T-cell (primary cell): ENCODE data around the gene C17orf107. TPM values are rescaled to one million over a fixed set of nuclear protein-coding genes. Genes with fewer than 3 reads are reported as not detected.
"Not testable (repeated sequence)": the region's sequence is repeated elsewhere in the genome, so short reads cannot be mapped to it uniquely, and the experiment has no call there.

Experiments used
- ATAC-seq, 4 experiments: fragments of 200-7000 bp in 3 of 4; fragments of 150-1000 bp in 1 of 4; cut with Tn5 transposase; replicated peaks in 1 of 4; 1 replicate in 3 of 4; 2 replicates in 1 of 4; pipeline ENCODE4 v1.10.0; 2021; ENCODE audit warnings: moderate library complexity in 3 of 4, mild to moderate bottlenecking in 2 of 4, moderate number of reproducible peaks in 1 of 4
- CTCF ChIA-PET, 2 donors: fragments of 300-600 bp; sonication (Branson Sonifier 250); formaldehyde crosslinking; loops; one replicate each; lab custom pipeline; 2022; ENCODE audit warnings: antibody characterized with exemption in 2 of 2; lab: Charles Lee
- POLR2A ChIA-PET, 2 donors: fragments of 300-600 bp; sonication (Branson Sonifier 250); formaldehyde crosslinking; loops; one replicate each; lab custom pipeline; 2022; ENCODE audit warnings: antibody characterized with exemption in 2 of 2; lab: Charles Lee
- DNase-seq, 35 experiments: peaks; one replicate each; pipeline versions ENCODE4 v3.0.0 to v3.0.0-alpha.2; 2013 to 2023
- H3K27ac ChIP-seq: one replicate; pipeline ENCODE4 v1.5.1; 2013; ENCODE audit warnings: low read length
- H3K27me3 ChIP-seq, 2 experiments: replicated peaks in 1 of 2; 1 replicate in 1 of 2; 2 replicates in 1 of 2; pipeline versions ENCODE4 v1.6.1 to v1.7.0; 2013; ENCODE audit warnings: low read length in 1 of 2, mixed read lengths in 1 of 2; ENCODE audit not compliant: control insufficient read depth in 2 of 2, insufficient read depth in 2 of 2; ENCODE audit errors: extremely low read depth in 1 of 2
- H3K36me3 ChIP-seq, 2 donors: 1 replicate in 1 of 2; 2 replicates in 1 of 2; pipeline versions ENCODE4 v1.6.1 to v1.7.0; 2013; ENCODE audit warnings: low read length in 1 of 2; ENCODE audit not compliant: control insufficient read depth in 2 of 2, insufficient read depth in 1 of 2; ENCODE audit errors: extremely low read depth in 1 of 2
- H3K4me1 ChIP-seq, 2 experiments: 1 replicate in 1 of 2; 2 replicates in 1 of 2; pipeline versions ENCODE4 v1.6.1 to v1.7.0; 2013; ENCODE audit warnings: low read length in 2 of 2, mixed read lengths in 1 of 2; ENCODE audit not compliant: insufficient read depth in 2 of 2, control insufficient read depth in 1 of 2; ENCODE audit errors: extremely low read depth in 1 of 2
- H3K4me3 ChIP-seq, 2 donors: 1 replicate in 1 of 2; 2 replicates in 1 of 2; pipeline versions ENCODE4 v1.5.1 to v1.7.0; 2013; ENCODE audit warnings: mild to moderate bottlenecking in 2 of 2, low read length in 1 of 2, moderate library complexity in 1 of 2; ENCODE audit not compliant: control insufficient read depth in 1 of 2; ENCODE audit errors: extremely low read depth in 1 of 2
- H3K9me3 ChIP-seq: 2 replicates; pipeline ENCODE4 v1.7.0; 2013
- H3K27ac Mint-ChIP-seq, 2 donors: one replicate each; pipeline ENCODE4 v1.8.0; 2020 to 2021; ENCODE audit warnings: mild to moderate bottlenecking in 2 of 2, mixed read lengths in 2 of 2
- H3K27me3 Mint-ChIP-seq, 2 donors: one replicate each; pipeline ENCODE4 v1.8.0; 2021 to 2022; ENCODE audit warnings: mixed read lengths in 2 of 2
- H3K36me3 Mint-ChIP-seq: one replicate; pipeline ENCODE4 v1.8.0; 2021; ENCODE audit warnings: mixed read lengths
- H3K4me1 Mint-ChIP-seq, 3 donors: one replicate each; pipeline ENCODE4 v1.8.0; 2020 to 2022; ENCODE audit warnings: mixed read lengths in 3 of 3, mild to moderate bottlenecking in 1 of 3
- H3K4me3 Mint-ChIP-seq, 3 donors: one replicate each; pipeline ENCODE4 v1.8.0; 2020 to 2022; ENCODE audit warnings: mild to moderate bottlenecking in 3 of 3, mixed read lengths in 3 of 3, moderate library complexity in 3 of 3
- H3K9me3 Mint-ChIP-seq, 3 donors: one replicate each; pipeline ENCODE4 v1.8.0; 2020 to 2022; ENCODE audit warnings: mixed read lengths in 3 of 3
- WGBS: methylation state at CpG from one replicate; pipeline ENCODE4 v1.1.5; 2013; ENCODE audit warnings: missing lambda C conversion rate; ENCODE audit not compliant: insufficient coverage; 5-methylcytosine and 5-hydroxymethylcytosine counted together
- total RNA-seq, 35 experiments: library from RNA in 6 of 35; stranded (reverse) in 6 of 35; fragments of 120-200 nt in 1 of 35; gene quantifications; one replicate each; pipeline versions ENCODE4 v1.2.1 to v1.2.4 and lab custom pipeline; 2013 to 2026

C17orf107 gene
- total RNA-seq, 5 donors from 2014 or later (not counting 1 experiment from before 2014, with no cell fraction given), result 3.1 to 41.1 (median 4.1) TPM

- POLR2A ChIA-PET, result interaction anchor here in 1 of 2 donors (0.6 kb wide), 1 partner anchor 92 kb away, joined by 3 read pairs; no protein-coding TSS in a partner anchor
- ATAC-seq (no peak), DNase-seq (no peak)
- peaks cover 5 to 7% (median 5%) of the 10 kb centered on the region in 3 donors for H3K9me3 Mint-ChIP-seq
- no peak overlapping the region for H3K27ac Mint-ChIP-seq
- no peak overlapping the region for H3K4me3 Mint-ChIP-seq
- no peak overlapping the region for H3K4me3 ChIP-seq
- no peak overlapping the region for H3K27ac ChIP-seq
- H3K36me3 ChIP-seq, result peaks cover 0 to 10% of the 10 kb centered on the region in 2 donors
- H3K36me3 Mint-ChIP-seq, result peaks cover 36% of the 10 kb centered on the region
- H3K4me1 ChIP-seq, result peaks cover 0 to 28% of the 10 kb centered on the region in 2 experiments
- peaks cover 45 to 65% (median 51%) of the 10 kb centered on the region in 3 donors for H3K4me1 Mint-ChIP-seq
- WGBS, result 100% methylated on average over 1 of the region's 5 CpGs
- no peaks in the 10 kb centered on the region for H3K9me3 ChIP-seq
- H3K27me3 Mint-ChIP-seq, result no peaks in the 10 kb centered on the region
- CTCF ChIA-PET, result interaction anchor here in 1 of 2 donors (0.6 kb wide), 1 partner anchor 144 kb away, joined by 4 read pairs; no protein-coding TSS in a partner anchor
- H3K27me3 ChIP-seq, result no peaks in the 10 kb centered on the region
Measured at GRCh38 chr17:4854111-4854681, 45.1 kb upstream of the C17orf107 start.

- ChIA-PET CTCF (interaction anchor here in 1 of 2 donors (0.7 kb wide), 1 partner anchor 81 kb away, joined by 5 read pairs; no protein-coding TSS in a partner anchor), POLR2A (no interaction called here)
- Mint-ChIP-seq H3K27me3 (no peaks in the 10 kb centered on the region), H3K9me3 (peaks cover 5 to 7% (median 5%) of the 10 kb centered on the region in 3 donors), H3K4me3 (no peak overlapping the region), H3K36me3 (peaks cover 36% of the 10 kb centered on the region), H3K27ac (no peak overlapping the region), H3K4me1 (peaks cover 29 to 48% (median 33%) of the 10 kb centered on the region in 3 donors)
- H3K4me1 ChIP-seq, result peaks cover 0 to 25% of the 10 kb centered on the region in 2 experiments
- ATAC-seq (no peak), DNase-seq (no peak)
- 94% methylated on average over 6 of the region's 17 CpGs for WGBS
- no peaks in the 10 kb centered on the region for H3K27me3 ChIP-seq
- no peaks in the 10 kb centered on the region for H3K9me3 ChIP-seq
- no peak overlapping the region for H3K27ac ChIP-seq
- H3K36me3 ChIP-seq, result peaks cover 5 to 19% of the 10 kb centered on the region in 2 donors
- no peak overlapping the region for H3K4me3 ChIP-seq
Measured at GRCh38 chr17:4856271-4856936, 42.9 kb upstream of the C17orf107 start.

- WGBS, result 100% methylated on average over 7 of the region's 7 CpGs
- peaks cover 35% of the 10 kb centered on the region for H3K36me3 Mint-ChIP-seq
- peaks cover 27 to 46% (median 28%) of the 10 kb centered on the region in 3 donors for H3K4me1 Mint-ChIP-seq
- Histone ChIP-seq H3K4me3 (no peak overlapping the region), H3K36me3 (peaks cover 5 to 22% of the 10 kb centered on the region in 2 donors), H3K27ac (no peak overlapping the region), H3K9me3 (no peaks in the 10 kb centered on the region), H3K27me3 (no peaks in the 10 kb centered on the region), H3K4me1 (peaks cover 0 to 23% of the 10 kb centered on the region in 2 experiments)
- DNase-seq (no peak), ATAC-seq (no peak)
- peaks cover 4 to 5% (median 5%) of the 10 kb centered on the region in 3 donors for H3K9me3 Mint-ChIP-seq
- CTCF ChIA-PET, result no interaction called here
- H3K27me3 Mint-ChIP-seq, result no peaks in the 10 kb centered on the region
- no peak overlapping the region for H3K4me3 Mint-ChIP-seq
- POLR2A ChIA-PET, result no interaction called here
- no peak overlapping the region for H3K27ac Mint-ChIP-seq
Measured at GRCh38 chr17:4856937-4857314, 42.4 kb upstream of the C17orf107 start.

GRCh38 chr17:4857347-4857746 lies 42.0 kb upstream of the C17orf107 start:
- H3K27me3 ChIP-seq, H3K9me3 ChIP-seq, POLR2A ChIA-PET, H3K9me3 Mint-ChIP-seq, ATAC-seq, DNase-seq, H3K4me3 ChIP-seq, H3K4me3 Mint-ChIP-seq, H3K27me3 Mint-ChIP-seq, H3K27ac ChIP-seq, H3K27ac Mint-ChIP-seq: not testable (repeated sequence)
- CTCF ChIA-PET, result interaction anchor here in 1 of 2 donors (0.6 kb wide), 1 partner anchor 215 kb away, joined by 4 read pairs; no protein-coding TSS in a partner anchor
- peaks cover 0 to 21% of the 10 kb centered on the region in 2 experiments for H3K4me1 ChIP-seq
- H3K4me1 Mint-ChIP-seq, result peaks cover 24 to 43% (median 24%) of the 10 kb centered on the region in 3 donors
- H3K36me3 ChIP-seq, result peaks cover 5 to 22% of the 10 kb centered on the region in 2 donors
- peaks cover 32% of the 10 kb centered on the region for H3K36me3 Mint-ChIP-seq
- WGBS, result 100% methylated on average over 3 of the region's 7 CpGs

- Mint-ChIP-seq H3K4me1 (peaks cover 22 to 43% (median 23%) of the 10 kb centered on the region in 3 donors), H3K36me3 (peaks cover 32% of the 10 kb centered on the region), H3K27me3 (no peaks in the 10 kb centered on the region), H3K27ac (no peak overlapping the region), H3K9me3 (no peaks in the 10 kb centered on the region), H3K4me3 (no peak overlapping the region)
- ChIA-PET POLR2A (interaction anchor here (0.6 to 0.7 kb wide), 2 partner anchors 172 to 1252 kb away, joined by 6 read pairs; no protein-coding TSS in a partner anchor), CTCF (interaction anchor here in 1 of 2 donors (0.6 kb wide), 1 partner anchor 11 kb away, joined by 3 read pairs; no protein-coding TSS in a partner anchor)
- Histone ChIP-seq H3K9me3 (no peaks in the 10 kb centered on the region), H3K27ac (no peak overlapping the region), H3K36me3 (peaks cover 5 to 22% of the 10 kb centered on the region in 2 donors), H3K27me3 (no peaks in the 10 kb centered on the region), H3K4me3 (no peak overlapping the region), H3K4me1 (peaks cover 0 to 19% of the 10 kb centered on the region in 2 experiments)
- DNase-seq (no peak), ATAC-seq (no peak)
- 94% methylated on average over 2 of the region's 7 CpGs for WGBS
Measured at GRCh38 chr17:4858068-4858881, 41.1 kb upstream of the C17orf107 start.

- H3K27ac ChIP-seq, result no peak overlapping the region
- ChIA-PET CTCF (no interaction called here), POLR2A (no interaction called here)
- peaks cover 0 to 14% of the 10 kb centered on the region in 2 experiments for H3K4me1 ChIP-seq
- Mint-ChIP-seq H3K27me3 (no peaks in the 10 kb centered on the region), H3K4me1 (peaks cover 20 to 40% (median 22%) of the 10 kb centered on the region in 3 donors), H3K4me3 (no peak overlapping the region), H3K9me3 (no peaks in the 10 kb centered on the region), H3K27ac (no peak overlapping the region), H3K36me3 (peaks cover 32% of the 10 kb centered on the region)
- no peaks in the 10 kb centered on the region for H3K27me3 ChIP-seq
- peaks cover 5 to 22% of the 10 kb centered on the region in 2 donors for H3K36me3 ChIP-seq
- 33% methylated on average over 1 of the region's 5 CpGs for WGBS
- ATAC-seq (no peak), DNase-seq (no peak)
- no peak overlapping the region for H3K4me3 ChIP-seq
- no peaks in the 10 kb centered on the region for H3K9me3 ChIP-seq
Measured at GRCh38 chr17:4858882-4859260, 40.5 kb upstream of the C17orf107 start.
